ENCODE measurements around the gene TGM2.
A peak's percentile ranks its signal among the peaks of the same experiment; 100 is the strongest.
"Not testable (repeated sequence)": the region's sequence is repeated elsewhere in the genome, so short reads cannot be mapped to it uniquely, and the experiment has no call there.

Gene TGM2

GRCh38 chr20:38109591-38110524, 55.2 kb downstream of the TGM2 start:
- DNase-seq (no peak), ATAC-seq (replicated peaks) (no peak)
- Mint-ChIP-seq H3K36me3 (ENCODE audit: insufficient read depth) (no peaks in the 10 kb centered on the region), H3K4me3 (no peak overlapping the region), H3K9me3 (no peaks in the 10 kb centered on the region), H3K27ac (peak overlapping the region in 1 of 2 donors; percentile 12), H3K27me3 (no peaks in the 10 kb centered on the region), H3K4me1 (ENCODE audit: low read depth in 2 of 2) (no peaks in the 10 kb centered on the region)

DNA sequence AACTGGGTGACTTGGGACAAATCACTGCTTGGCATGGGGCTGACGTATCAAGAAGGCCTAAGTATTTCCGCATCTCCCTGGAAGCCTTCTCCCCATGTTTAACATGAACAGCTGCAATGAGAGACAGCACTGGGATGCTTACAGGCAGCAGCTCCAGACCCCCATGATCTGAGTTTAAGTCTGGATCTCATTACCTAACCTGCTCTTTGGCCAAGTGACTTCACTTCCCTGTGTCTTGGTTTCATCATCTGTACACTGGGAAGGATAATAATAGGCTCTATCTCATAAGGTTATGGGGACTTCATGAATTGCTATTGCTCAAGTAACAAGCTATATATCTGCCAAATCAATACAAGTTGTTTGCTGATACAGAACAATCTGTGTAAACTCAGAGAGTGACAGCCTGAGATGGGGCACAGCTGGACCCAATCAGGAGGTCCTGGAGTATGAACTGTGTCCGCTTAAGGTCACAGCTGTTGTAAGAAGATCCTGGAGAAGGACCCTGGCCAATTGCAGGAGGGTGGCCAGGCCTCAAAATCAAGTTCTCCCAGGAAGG, 56.0 kb downstream of the TGM2 start:
- Mint-ChIP-seq H3K9me3 (no peaks in the 10 kb centered on the region), H3K4me1 (ENCODE audit: low read depth in 2 of 2) (no peaks in the 10 kb centered on the region), H3K36me3 (ENCODE audit: insufficient read depth) (no peaks in the 10 kb centered on the region), H3K27ac (no peak overlapping the region), H3K4me3 (no peak overlapping the region), H3K27me3 (no peaks in the 10 kb centered on the region)
- DNase-seq (no peak), ATAC-seq (replicated peaks) (no peak)

DNA sequence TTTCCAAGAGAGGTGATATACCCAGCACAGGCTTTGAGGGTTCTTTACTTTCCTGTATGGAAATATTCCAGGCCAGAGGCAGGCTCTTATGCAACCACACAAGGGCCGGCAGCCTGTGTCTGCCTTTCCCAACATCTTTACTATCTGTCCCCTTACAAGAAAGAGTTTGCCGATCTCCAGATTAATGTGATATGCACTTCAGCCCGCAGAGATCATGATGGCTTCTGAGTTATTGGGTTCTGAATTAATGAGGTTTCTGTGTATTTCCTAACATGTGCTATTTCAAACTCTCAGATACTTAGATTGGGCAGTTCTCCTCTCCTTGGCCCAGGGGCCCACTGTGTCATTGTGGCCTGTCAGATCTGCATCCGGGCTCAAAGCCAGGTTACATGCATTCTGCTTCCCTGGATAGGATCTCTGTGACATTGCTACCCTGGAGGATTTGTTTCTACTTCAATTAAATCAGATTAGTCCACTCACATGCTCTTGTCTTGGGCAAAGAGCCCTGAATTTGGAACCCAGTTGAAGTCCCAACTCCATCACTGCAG, 56.6 kb downstream of the TGM2 start:
- Mint-ChIP-seq H3K36me3 (ENCODE audit: insufficient read depth) (no peaks in the 10 kb centered on the region), H3K9me3 (no peaks in the 10 kb centered on the region), H3K4me3 (no peak overlapping the region), H3K27me3 (no peaks in the 10 kb centered on the region), H3K4me1 (ENCODE audit: low read depth in 2 of 2) (no peaks in the 10 kb centered on the region), H3K27ac (no peak overlapping the region)
- DNase-seq (no peak), ATAC-seq (replicated peaks) (no peak)

DNA sequence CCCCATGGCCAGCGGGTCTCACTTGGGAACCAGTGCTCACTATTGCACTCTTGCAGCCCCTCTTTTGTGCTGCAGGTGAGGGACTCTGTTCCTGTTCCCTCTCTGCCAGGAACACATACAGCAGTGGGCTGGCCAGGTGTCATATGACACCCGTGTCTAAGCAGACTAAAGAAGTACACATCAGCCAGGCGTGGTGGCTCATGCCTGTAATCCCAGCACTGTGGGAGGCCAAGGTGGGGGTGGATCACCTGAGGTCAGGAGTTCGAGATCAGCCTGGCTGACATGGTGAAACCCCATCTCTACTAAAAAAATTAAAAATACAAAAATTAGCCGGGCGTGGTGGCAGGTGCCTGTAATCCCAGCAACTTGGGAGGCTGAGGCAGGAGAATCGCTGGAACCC, 57.2 kb downstream of the TGM2 start:
- not testable (repeated sequence) for H3K9me3 Mint-ChIP-seq, DNase-seq

DNA sequence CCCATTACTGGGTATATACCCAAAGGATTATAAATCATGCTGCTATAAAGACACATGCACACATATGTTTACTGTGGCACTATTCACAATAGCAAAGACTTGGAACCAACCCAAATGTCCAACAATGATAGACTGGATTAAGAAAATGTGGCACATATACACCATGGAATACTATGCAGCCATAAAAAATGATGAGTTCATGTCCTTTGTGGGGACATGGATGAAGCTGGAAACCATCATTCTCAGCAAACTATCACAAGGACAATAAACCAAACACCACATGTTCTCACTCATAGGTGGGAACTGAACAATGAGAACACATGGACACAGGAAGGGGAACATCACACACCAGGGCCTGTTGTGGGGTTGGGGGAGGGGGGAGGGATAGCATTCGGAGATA, 57.7 kb downstream of the TGM2 start:
- not testable (repeated sequence) for H3K36me3 Mint-ChIP-seq (ENCODE audit: insufficient read depth); H3K9me3 Mint-ChIP-seq; H3K27ac Mint-ChIP-seq

More for the DNA sequence above, 57.2 kb downstream of the TGM2 start:
- not testable (repeated sequence) for H3K36me3 Mint-ChIP-seq (ENCODE audit: insufficient read depth); H3K27ac Mint-ChIP-seq; H3K4me3 Mint-ChIP-seq; H3K4me1 Mint-ChIP-seq (ENCODE audit: low read depth in 2 of 2); H3K27me3 Mint-ChIP-seq; ATAC-seq (replicated peaks)

DNA sequence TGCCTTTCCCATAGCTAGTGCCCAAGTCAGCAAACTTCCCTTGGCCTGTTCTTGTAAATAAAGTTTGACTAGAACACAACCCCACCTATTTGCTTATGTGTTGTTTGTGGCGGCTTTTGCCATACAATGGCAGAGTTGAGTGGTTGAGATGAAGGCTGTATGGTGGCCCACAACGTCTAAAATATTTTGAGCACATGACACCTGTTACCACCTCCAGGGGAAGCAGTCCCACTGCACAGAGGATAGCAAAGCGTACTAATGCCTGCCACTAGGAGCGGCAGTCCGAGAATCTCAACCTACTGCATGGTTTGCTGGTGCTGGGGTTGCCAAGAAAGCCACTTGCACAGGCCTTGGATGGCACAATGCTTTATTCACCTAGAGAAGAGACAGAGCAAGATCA, 58.6 kb downstream of the TGM2 start:
- DNase-seq: no peak
- Mint-ChIP-seq H3K9me3 (no peaks in the 10 kb centered on the region), H3K36me3 (ENCODE audit: insufficient read depth) (no peaks in the 10 kb centered on the region), H3K4me3 (no peak overlapping the region), H3K27ac (no peak overlapping the region), H3K27me3 (no peaks in the 10 kb centered on the region), H3K4me1 (ENCODE audit: low read depth in 2 of 2) (no peaks in the 10 kb centered on the region)
- no peak for ATAC-seq (replicated peaks)

More for the DNA sequence above, 57.7 kb downstream of the TGM2 start:
- not testable (repeated sequence) for H3K4me1 Mint-ChIP-seq (ENCODE audit: low read depth in 2 of 2); DNase-seq; H3K27me3 Mint-ChIP-seq; ATAC-seq (replicated peaks); H3K4me3 Mint-ChIP-seq

- Mint-ChIP-seq H3K27me3 (no peaks in the 10 kb centered on the region), H3K9me3 (no peaks in the 10 kb centered on the region), H3K27ac (no peak overlapping the region), H3K4me1 (ENCODE audit: low read depth in 2 of 2) (no peaks in the 10 kb centered on the region), H3K4me3 (no peak overlapping the region), H3K36me3 (ENCODE audit: insufficient read depth) (no peaks in the 10 kb centered on the region)
- no peak for ATAC-seq (replicated peaks)
- no peak for DNase-seq
Measured at GRCh38 chr20:38104285-38104684, 60.8 kb downstream of the TGM2 start.

- not testable (repeated sequence) for H3K27me3 Mint-ChIP-seq; ATAC-seq (replicated peaks); H3K9me3 Mint-ChIP-seq
Measured at GRCh38 chr20:38102206-38102605, 62.9 kb downstream of the TGM2 start.

DNA sequence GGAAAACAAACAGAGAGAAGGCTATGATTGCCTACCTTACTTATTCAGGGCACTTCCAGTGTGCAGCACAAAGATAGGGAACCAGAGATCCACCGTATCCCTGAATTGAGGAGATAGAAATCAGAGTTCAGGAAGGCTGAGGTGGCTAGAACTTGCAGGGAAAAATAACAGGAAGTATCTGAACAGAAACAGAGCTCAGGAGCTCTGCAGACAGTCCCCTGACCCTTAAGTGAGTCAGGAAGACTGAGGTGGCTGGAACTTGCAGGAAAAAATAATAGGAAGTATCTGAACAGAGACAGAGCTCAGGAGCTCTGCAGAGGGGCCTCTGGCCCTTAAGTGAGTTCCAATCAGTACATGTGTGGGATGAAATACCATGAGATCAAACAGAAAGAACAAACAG, 66.1 kb downstream of the TGM2 start:
- no peaks in the 10 kb centered on the region for H3K27me3 Mint-ChIP-seq
- no peak overlapping the region for H3K27ac Mint-ChIP-seq
- H3K36me3 Mint-ChIP-seq (ENCODE audit: insufficient read depth): peaks cover 3% of the 10 kb centered on the region
- DNase-seq: no peak
- no peaks in the 10 kb centered on the region for H3K9me3 Mint-ChIP-seq
- H3K4me1 Mint-ChIP-seq (ENCODE audit: low read depth in 2 of 2): peaks cover 10 to 15% of the 10 kb centered on the region in 2 donors
- no peak for ATAC-seq (replicated peaks)
- no peak overlapping the region for H3K4me3 Mint-ChIP-seq

More at GRCh38 chr20:38102206-38102605, 62.9 kb downstream of the TGM2 start:
- not testable (repeated sequence) for H3K4me1 Mint-ChIP-seq (ENCODE audit: low read depth in 2 of 2); H3K27ac Mint-ChIP-seq; H3K36me3 Mint-ChIP-seq (ENCODE audit: insufficient read depth); H3K4me3 Mint-ChIP-seq; DNase-seq

- peak overlapping the region in 1 of 2 donors; percentile 17 for H3K4me3 Mint-ChIP-seq
- ATAC-seq (replicated peaks): no peak
- H3K27ac Mint-ChIP-seq: peak overlapping the region; percentile 94 to 96
Measured at GRCh38 chr20:38095017-38095686, 69.9 kb downstream of the TGM2 start.

GRCh38 chr20:38094373-38094891, 70.6 kb downstream of the TGM2 start:
- Mint-ChIP-seq H3K4me1 (ENCODE audit: low read depth in 2 of 2) (peaks cover 21 to 44% of the 10 kb centered on the region in 2 donors), H3K27me3 (no peaks in the 10 kb centered on the region), H3K36me3 (ENCODE audit: insufficient read depth) (peaks cover 12% of the 10 kb centered on the region), H3K9me3 (no peaks in the 10 kb centered on the region), H3K4me3 (peak overlapping the region; percentile 2 to 33), H3K27ac (peak overlapping the region; percentile 94 to 96)
- peak; percentile 88 for ATAC-seq (replicated peaks)
- peak; percentile 14 to 27 (median 17) for DNase-seq

More at GRCh38 chr20:38095017-38095686, 69.9 kb downstream of the TGM2 start:
- no peaks in the 10 kb centered on the region for H3K27me3 Mint-ChIP-seq
- DNase-seq: no peak
- H3K4me1 Mint-ChIP-seq (ENCODE audit: low read depth in 2 of 2): peaks cover 21 to 44% of the 10 kb centered on the region in 2 donors
- peaks cover 10% of the 10 kb centered on the region for H3K36me3 Mint-ChIP-seq (ENCODE audit: insufficient read depth)
- no peaks in the 10 kb centered on the region for H3K9me3 Mint-ChIP-seq

GRCh38 chr20:38093641-38094077, 71.4 kb downstream of the TGM2 start:
- no peak for DNase-seq
- H3K4me3 Mint-ChIP-seq: peak overlapping the region in 1 of 2 donors; percentile 47
- peaks cover 21 to 44% of the 10 kb centered on the region in 2 donors for H3K4me1 Mint-ChIP-seq (ENCODE audit: low read depth in 2 of 2)
- ATAC-seq (replicated peaks): no peak
- no peaks in the 10 kb centered on the region for H3K27me3 Mint-ChIP-seq
- H3K27ac Mint-ChIP-seq: peak overlapping the region; percentile 94 to 96
- H3K36me3 Mint-ChIP-seq (ENCODE audit: insufficient read depth): peaks cover 15% of the 10 kb centered on the region
- H3K9me3 Mint-ChIP-seq: no peaks in the 10 kb centered on the region

GRCh38 chr20:38092915-38093314, 72.2 kb downstream of the TGM2 start:
- H3K9me3 Mint-ChIP-seq: no peaks in the 10 kb centered on the region
- no peak for DNase-seq
- peaks cover 21 to 44% of the 10 kb centered on the region in 2 donors for H3K4me1 Mint-ChIP-seq (ENCODE audit: low read depth in 2 of 2)
- H3K36me3 Mint-ChIP-seq (ENCODE audit: insufficient read depth): peaks cover 20% of the 10 kb centered on the region
- H3K27me3 Mint-ChIP-seq: no peaks in the 10 kb centered on the region
- H3K4me3 Mint-ChIP-seq: peak overlapping the region in 1 of 2 donors; percentile 62
- no peak for ATAC-seq (replicated peaks)
- peak overlapping the region; percentile 12 to 96 for H3K27ac Mint-ChIP-seq
